HG02840 (cell line): ENCODE data around the gene CEND1.

Experiments used
- ATAC-seq: cut with Tn5 transposase; IDR thresholded peaks from one replicate; pipeline ENCODE4 v1.9.1; 2021; ENCODE audit warnings: mild to moderate bottlenecking, moderate library complexity, moderate number of reproducible peaks; ENCODE audit not compliant: unreplicated experiment, low FRiP score

The CEND1 gene

GRCh38 chr11:782264-783174 is 7.4 kb downstream of the CEND1 start:
- ATAC-seq, result no peak

DNA sequence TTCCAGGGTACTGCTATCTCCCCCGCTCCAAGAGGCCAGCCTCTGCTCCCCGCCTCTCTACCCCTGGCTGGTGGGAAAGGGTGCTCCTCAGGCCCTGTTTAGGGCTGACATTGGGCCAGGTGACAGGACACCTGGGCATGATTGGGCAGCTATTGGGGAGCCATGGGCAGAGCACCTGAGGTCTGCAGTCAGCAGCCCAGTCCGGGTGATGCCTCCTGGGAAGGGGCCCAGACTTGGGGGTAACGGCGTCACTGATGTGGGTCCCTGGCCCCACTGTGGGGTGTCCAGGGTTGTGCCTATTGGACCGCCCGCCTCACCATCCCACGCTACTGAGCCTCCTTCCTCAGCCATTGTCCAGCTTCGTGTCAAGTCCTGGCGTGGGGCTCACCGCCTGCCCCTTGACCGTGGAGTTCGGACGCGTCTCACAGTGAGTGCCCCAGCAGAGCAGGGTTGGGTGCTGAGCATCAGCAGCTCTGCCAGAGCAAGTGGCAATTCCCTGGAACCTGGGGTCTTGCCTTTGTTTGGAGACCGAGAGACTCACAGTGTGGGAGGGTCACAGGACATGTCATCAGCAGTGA is 9.8 kb downstream of the CEND1 start:
- no peak for ATAC-seq

- ATAC-seq, result no peak
These were observed 10.6 kb downstream of the CEND1 start for GRCh38 chr11:778976-779954.

DNA sequence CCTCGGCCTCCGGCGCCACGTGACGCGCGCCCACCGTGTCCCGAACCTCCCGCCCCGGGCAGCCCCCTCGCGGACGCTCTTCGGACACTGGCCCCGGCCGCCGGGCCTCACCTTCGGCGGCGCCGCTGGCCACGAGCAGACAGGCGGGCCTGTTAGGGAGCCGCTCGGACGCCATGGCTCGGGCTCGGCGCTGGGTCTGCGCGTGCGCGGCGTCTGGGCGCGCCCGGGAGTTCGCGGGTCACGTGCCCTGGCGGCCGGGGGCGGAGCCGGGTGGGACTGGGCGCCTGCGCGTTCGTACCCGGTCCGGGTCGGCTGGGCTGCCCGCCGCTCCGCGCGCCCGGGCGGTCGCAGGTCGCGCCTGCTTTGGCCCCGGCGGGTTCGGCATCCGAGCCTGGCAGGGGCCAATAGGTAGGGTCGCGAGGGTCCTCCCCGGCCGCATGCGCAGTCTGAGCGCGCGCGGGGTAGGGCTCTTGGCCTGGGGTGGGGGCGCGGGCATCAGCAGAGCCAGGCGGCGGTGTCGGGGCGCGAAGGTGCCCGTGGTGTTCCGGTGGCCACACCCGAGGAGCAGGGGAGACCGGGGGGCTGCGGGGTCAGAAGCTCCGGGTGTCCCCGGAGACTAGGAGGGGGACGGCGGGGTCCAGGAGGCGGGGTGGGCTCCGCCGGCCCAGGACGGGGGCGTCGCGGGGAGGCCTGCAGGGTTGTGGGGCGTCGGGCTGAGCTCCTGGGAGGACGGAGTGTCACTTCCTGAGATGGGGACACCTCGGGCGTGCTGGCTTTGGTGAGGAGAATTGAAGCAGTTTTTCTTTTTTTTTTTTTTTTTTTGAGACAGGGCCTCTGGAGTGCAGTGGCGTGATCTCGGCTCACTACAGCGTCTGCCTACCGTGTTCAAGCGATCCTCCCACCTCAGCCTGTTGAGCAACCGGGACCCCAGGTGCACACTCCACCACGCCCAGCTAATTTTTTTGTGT is 12.3 kb downstream of the CEND1 start, which contains the start of gene GATD1:
TSS of gene GATD1 (minus strand) at position 200 of the 968 bp plus-strand sequence. CDS start at position 175, 25 bp downstream.
- peak; percentile 66 for ATAC-seq

DNA sequence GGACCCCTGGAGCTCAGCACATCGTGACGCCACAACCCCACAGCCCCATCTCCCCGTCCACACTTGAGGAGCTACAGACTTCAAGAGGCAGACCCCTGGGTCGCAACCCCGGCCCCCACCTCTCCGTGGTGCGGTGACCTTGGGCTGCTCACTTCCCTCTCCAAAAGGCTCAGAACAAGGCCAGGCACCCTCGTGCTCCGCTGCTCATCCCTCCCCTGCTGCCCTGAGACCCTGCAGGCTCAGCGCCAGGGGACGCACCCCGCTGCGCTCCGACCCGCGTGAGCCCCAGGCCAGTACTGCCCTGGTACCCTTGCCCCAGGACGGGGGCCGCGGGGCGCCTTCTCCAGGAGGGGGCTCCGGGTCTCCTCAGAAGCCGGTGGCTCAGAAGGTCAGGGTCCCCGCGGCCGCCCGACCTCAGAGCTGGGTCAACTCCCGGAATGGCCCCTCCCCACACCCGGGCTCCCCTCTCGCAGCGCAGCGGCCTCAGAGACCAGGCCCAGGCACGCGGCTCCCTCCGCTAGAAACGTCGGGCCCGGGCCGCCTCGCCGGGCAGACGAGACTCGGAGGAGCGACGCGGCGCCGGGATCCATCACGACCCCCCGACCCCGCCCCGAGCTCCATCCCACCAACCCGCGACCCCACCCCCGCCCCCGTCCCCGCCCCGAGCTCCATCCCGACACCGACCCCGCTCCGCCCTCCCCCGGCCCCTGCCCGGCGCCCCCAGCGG is 13.2 kb downstream of the CEND1 start:
- ATAC-seq, result peak; percentile 33

DNA sequence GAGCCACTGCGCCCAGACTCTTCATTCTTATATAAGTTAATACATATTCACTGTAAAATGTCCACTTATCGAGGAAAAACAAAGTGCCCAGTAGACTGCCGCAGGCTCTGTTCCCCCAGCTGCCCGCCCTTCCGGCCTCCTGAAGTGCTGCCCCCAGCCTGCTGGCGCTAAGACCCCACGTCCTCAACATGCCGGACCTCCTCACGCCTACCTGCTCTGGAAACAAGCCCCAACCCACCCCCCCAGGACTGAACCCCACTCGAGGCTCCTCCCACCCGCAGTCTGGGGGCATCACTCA is 13.7 kb downstream of the CEND1 start:
- ATAC-seq, result no peak

DNA sequence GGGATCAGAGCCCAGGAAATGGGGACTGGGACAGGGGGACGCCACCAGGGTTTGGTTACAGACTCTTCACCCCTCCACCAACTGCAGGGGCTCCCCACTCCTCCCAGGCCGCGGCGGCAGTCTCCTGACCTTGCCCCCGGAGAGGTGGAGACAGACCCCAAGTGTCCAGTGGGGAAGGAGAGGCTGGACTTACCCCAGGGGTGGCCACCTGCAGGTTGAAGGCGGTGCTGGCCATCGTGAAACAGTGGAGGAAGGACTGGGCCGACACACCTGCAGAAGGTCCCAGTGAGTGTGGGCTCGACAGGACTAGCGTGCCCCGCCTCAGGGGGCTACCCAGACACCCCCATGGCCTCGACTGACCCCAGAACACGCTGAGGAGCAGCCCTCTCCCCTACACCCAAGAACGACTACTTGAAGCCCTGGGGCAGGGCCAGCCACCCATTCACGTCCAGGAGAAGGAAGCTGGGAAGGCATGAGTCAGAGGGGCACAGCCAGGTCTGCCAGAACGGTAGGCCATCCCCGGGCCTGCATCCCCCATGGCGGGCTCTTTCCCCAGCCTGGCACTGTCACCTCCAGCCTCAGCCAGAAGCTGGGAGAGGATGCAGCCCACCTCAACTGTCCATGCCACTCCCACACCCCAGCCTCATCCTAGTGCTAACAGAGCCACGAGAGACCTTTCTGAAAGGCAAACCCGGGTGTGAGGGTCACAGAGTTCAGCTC is 14.9 kb downstream of the CEND1 start:
- ATAC-seq, result no peak

DNA sequence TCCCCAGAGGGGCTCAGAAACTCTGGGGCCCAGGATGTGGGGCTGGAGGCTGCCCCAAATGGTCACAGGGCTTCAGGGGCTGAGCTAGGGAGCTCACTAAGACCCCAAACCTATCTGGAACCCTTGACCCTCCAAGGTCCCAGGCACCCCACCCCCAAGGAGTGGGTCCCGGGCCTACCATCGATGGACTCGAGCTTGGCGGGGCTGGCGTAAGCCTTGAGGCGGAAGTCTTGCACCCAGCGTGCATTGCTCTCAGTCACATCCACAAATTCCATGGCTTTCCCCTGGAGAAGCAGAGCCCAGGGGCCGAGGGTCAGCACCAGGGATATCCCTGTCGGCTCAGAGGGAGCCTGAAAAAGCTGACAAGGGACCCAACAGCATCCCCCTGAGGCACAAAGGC is 16.1 kb downstream of the CEND1 start:
- no peak for ATAC-seq

DNA sequence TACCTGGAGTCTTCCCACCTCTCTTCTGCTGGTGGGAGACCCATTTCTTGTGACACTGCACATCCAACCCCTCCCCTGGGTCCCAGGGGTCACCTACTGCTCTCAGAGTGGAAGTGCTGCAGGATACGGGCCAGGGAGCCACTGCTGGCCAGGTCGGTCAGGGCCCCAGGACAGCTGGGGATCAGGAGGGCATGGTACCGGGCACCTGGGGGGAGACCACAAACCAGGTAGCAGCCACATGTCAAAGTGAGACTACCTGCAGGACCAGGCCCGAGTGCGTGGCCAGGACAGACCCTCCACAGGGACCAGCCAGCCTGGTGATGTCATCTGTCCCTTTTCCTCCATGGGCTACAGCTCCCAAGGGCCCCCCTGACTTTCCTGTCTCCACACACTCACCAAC is 16.5 kb downstream of the CEND1 start:
- no peak for ATAC-seq

GRCh38 chr11:772429-773390 is 17.2 kb downstream of the CEND1 start:
- ATAC-seq, result no peak

DNA sequence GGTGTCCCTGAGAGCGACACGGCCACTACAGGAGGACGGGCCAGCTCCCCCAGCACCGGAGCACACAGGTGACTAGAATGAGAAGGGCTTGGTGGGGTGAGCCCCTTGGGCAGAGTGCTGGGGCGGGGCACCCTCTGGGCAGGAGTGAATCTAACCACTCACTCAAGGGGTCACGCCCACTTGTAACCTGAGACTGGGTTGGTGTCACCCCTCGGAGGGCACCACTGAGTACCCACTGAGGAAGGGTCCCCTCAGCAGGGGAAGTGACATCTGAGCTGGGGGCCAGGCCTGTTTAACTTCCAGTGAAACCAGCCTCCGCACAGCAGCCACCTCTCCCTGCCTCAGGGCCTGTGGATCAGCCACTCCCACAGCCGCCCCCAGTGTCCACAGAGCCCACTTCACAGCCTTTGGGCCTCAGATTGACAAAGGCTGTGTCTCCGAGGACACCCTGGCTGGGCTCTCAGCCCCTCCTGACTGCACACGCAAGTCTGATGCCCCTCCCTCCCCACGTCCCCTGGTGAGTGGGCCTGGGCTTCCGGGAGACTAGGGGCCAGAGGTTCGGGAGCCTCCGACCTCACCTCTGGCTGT is 18.2 kb downstream of the CEND1 start:
- no peak for ATAC-seq

DNA sequence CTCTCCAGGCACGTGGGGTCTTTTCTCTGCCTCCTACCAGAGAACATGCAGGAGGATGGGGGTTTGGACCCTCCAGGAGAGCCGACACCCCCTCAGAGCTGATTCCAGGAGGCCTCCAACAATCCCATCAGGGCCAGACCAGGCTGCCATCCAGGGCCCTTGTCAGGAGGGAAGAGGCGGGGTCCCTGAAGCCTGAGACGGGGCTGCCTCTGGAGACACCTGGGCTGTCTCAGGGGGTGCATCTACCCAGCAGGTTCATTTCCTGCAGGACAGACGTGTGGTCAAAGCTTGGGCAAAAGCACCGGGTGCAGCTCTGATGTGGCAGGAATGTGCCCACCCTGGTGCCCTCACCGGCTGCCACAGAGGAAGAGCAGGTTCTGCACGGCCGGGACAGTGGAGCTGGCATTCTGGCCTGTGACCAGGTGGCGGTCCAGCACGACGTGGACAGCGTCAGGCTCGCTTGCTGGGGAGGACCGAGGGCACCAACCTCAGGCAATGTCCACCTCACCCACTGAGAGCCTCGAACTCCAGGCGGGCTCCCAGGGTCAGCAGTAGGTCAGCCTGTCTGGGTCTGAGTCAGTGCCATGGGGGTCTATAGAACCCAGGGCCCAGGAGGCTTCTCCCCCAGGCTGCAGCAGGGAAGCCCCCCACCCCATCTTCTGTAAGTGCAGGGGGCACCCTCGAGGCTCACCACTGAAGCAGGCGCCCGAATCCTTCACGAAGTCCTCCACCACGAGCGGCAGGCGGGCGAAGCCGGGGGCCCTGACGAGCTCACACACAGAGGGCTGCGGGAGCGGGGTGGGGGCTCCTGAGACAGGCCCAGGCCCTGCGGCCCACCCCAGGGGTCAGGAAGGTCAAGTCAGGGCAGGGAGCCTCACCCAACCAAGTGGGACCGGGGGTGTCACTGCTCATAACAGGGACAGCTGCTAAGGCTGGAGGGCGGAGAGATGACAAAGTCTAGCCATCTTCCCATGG is 19.0 kb downstream of the CEND1 start:
- ATAC-seq, result no peak

- no peak for ATAC-seq
These were observed 19.8 kb downstream of the CEND1 start for GRCh38 chr11:769887-770641.

- no peak for ATAC-seq
These were observed 22.7 kb downstream of the CEND1 start for GRCh38 chr11:767238-767637.

DNA sequence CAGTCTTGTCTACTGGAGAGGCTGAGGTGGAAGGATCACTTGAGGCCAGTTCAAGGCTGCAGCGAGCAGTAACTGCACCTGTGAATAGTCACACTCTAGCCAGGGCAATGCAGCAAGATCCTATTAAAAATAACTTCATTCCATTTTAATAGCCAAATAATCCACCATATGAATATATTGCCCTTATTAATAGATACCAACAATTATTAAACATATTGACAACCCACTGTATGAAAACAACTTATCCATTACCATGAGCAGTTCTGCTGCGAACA is 23.0 kb downstream of the CEND1 start:
- ATAC-seq, result no peak
